Activated CD4-positive, alpha-beta memory T cell treated with anti-CD3 and anti-CD28 coated beads, Interleukin-2, amount 10 ng/mL, durations not matched to agents 7 days and 5 days (primary cell): ENCODE measurements around the gene MCM8. TPM values are rescaled to one million over a fixed set of nuclear protein-coding genes. Genes with fewer than 3 reads are reported as not detected.

ENCODE experiments used
- CTCF ChIA-PET: fragments of 350-600 bp; sonication (Branson Sonifier 250); formaldehyde crosslinking; loops from one replicate; lab custom pipeline; 2021; ENCODE audit warnings: antibody characterized with exemption, inconsistent platforms; lab: Charles Lee
- POLR2A ChIA-PET: fragments of 350-600 bp; sonication (Branson Sonifier 250); formaldehyde crosslinking; loops from one replicate; lab custom pipeline; 2021; ENCODE audit warnings: antibody characterized with exemption; lab: Charles Lee
- DNase-seq: peaks from one replicate; pipeline ENCODE4 v3.0.0-alpha.2; 2020
- H3K27ac Mint-ChIP-seq: one replicate; pipeline ENCODE4 v1.8.0; 2021; ENCODE audit warnings: mild to moderate bottlenecking, mixed read lengths
- H3K27me3 Mint-ChIP-seq: one replicate; pipeline ENCODE4 v1.8.0; 2021; ENCODE audit warnings: mixed read lengths
- H3K36me3 Mint-ChIP-seq: one replicate; pipeline ENCODE4 v1.8.0; 2021; ENCODE audit warnings: low read depth, mixed read lengths
- H3K4me1 Mint-ChIP-seq: one replicate; pipeline ENCODE4 v1.8.0; 2021; ENCODE audit warnings: mixed read lengths
- H3K4me3 Mint-ChIP-seq: one replicate; pipeline ENCODE4 v1.8.0; 2021; ENCODE audit warnings: mild to moderate bottlenecking, mixed read lengths
- H3K9me3 Mint-ChIP-seq: one replicate; pipeline ENCODE4 v1.8.0; 2021; ENCODE audit warnings: mixed read lengths
- total RNA-seq, 2 experiments: library from RNA; stranded (reverse); gene quantifications; one replicate each; pipeline ENCODE4 v1.2.3, GENCODE V29; 2021

The MCM8 gene
- total RNA-seq, 2 experiments from 2014 or later = 33.2 to 34.5 TPM

- Mint-ChIP-seq H3K9me3 (no peaks in the 10 kb centered on the region), H3K36me3 (peaks cover 39% of the 10 kb centered on the region), H3K27me3 (no peaks in the 10 kb centered on the region), H3K4me3 (no peak overlapping the region), H3K27ac (no peak overlapping the region), H3K4me1 (peaks cover under 1% of the 10 kb centered on the region)
- POLR2A ChIA-PET = no interaction called here
- DNase-seq = no peak
- CTCF ChIA-PET = no interaction called here
Measured at GRCh38 chr20:6039766-6040165, 89.3 kb downstream of the MCM8 start.

- Mint-ChIP-seq H3K36me3 (peaks cover 36% of the 10 kb centered on the region), H3K4me1 (peaks cover under 1% of the 10 kb centered on the region), H3K27ac (no peak overlapping the region), H3K27me3 (no peaks in the 10 kb centered on the region), H3K9me3 (no peaks in the 10 kb centered on the region), H3K4me3 (no peak overlapping the region)
- CTCF ChIA-PET = no interaction called here
- POLR2A ChIA-PET = no interaction called here
- DNase-seq = no peak
Measured at GRCh38 chr20:6040540-6040939, 90.1 kb downstream of the MCM8 start.

- Mint-ChIP-seq H3K4me3 (no peak overlapping the region), H3K27me3 (no peaks in the 10 kb centered on the region), H3K27ac (no peak overlapping the region), H3K36me3 (peaks cover 36% of the 10 kb centered on the region), H3K9me3 (no peaks in the 10 kb centered on the region), H3K4me1 (peaks cover 1% of the 10 kb centered on the region)
- CTCF ChIA-PET = no interaction called here
- POLR2A ChIA-PET = no interaction called here
- DNase-seq = no peak
Measured at GRCh38 chr20:6040958-6041807, 90.7 kb downstream of the MCM8 start.

- CTCF ChIA-PET = no interaction called here
- Mint-ChIP-seq H3K36me3 (peaks cover 36% of the 10 kb centered on the region), H3K4me3 (no peak overlapping the region), H3K9me3 (no peaks in the 10 kb centered on the region), H3K4me1 (peaks cover 1% of the 10 kb centered on the region), H3K27me3 (no peaks in the 10 kb centered on the region), H3K27ac (no peak overlapping the region)
- POLR2A ChIA-PET = no interaction called here
- DNase-seq = no peak
Measured at GRCh38 chr20:6041808-6042265, 91.4 kb downstream of the MCM8 start.

- peaks cover 1% of the 10 kb centered on the region for H3K4me1 Mint-ChIP-seq
- ChIA-PET CTCF (interaction anchor here (0.5 kb wide), 1 partner anchor 31 kb away, joined by 3 read pairs; no protein-coding TSS in a partner anchor), POLR2A (no interaction called here)
- no peak overlapping the region for H3K27ac Mint-ChIP-seq
- no peak for DNase-seq
- no peaks in the 10 kb centered on the region for H3K9me3 Mint-ChIP-seq
- H3K4me3 Mint-ChIP-seq = no peak overlapping the region
- H3K36me3 Mint-ChIP-seq = peaks cover 26% of the 10 kb centered on the region
- H3K27me3 Mint-ChIP-seq = peaks cover 2% of the 10 kb centered on the region
Measured at GRCh38 chr20:6044115-6044514, 93.7 kb downstream of the MCM8 start.

- Mint-ChIP-seq H3K27me3 (peaks cover 9% of the 10 kb centered on the region), H3K4me3 (no peak overlapping the region), H3K9me3 (no peaks in the 10 kb centered on the region), H3K4me1 (peaks cover 1% of the 10 kb centered on the region), H3K36me3 (peaks cover 16% of the 10 kb centered on the region), H3K27ac (no peak overlapping the region)
- ChIA-PET POLR2A (no interaction called here), CTCF (no interaction called here)
- no peak for DNase-seq
Measured at GRCh38 chr20:6045566-6045965, 95.1 kb downstream of the MCM8 start.

- Mint-ChIP-seq H3K36me3 (peaks cover 11% of the 10 kb centered on the region), H3K27me3 (peaks cover 16% of the 10 kb centered on the region), H3K4me1 (peaks cover 1% of the 10 kb centered on the region), H3K9me3 (no peaks in the 10 kb centered on the region), H3K4me3 (no peak overlapping the region), H3K27ac (no peak overlapping the region)
- POLR2A ChIA-PET = no interaction called here
- DNase-seq = no peak
- CTCF ChIA-PET = no interaction called here
Measured at GRCh38 chr20:6046432-6046831, 96.0 kb downstream of the MCM8 start.

- peaks cover 6% of the 10 kb centered on the region for H3K4me1 Mint-ChIP-seq
- H3K27ac Mint-ChIP-seq = no peak overlapping the region
- H3K36me3 Mint-ChIP-seq = no peaks in the 10 kb centered on the region
- no peak overlapping the region for H3K4me3 Mint-ChIP-seq
- peaks cover 31% of the 10 kb centered on the region for H3K27me3 Mint-ChIP-seq
- POLR2A ChIA-PET = no interaction called here
- no peaks in the 10 kb centered on the region for H3K9me3 Mint-ChIP-seq
- no peak for DNase-seq
- CTCF ChIA-PET = no interaction called here
Measured at GRCh38 chr20:6048391-6048790, 97.9 kb downstream of the MCM8 start.

Other genes starting within 250 kb of the MCM8 start
- gene SHLD1, start 200.3 kb upstream of the MCM8 start, total RNA-seq = 1 to 10 TPM; 7.9 to 9.4 TPM
- not detected for gene CHGB, start 39.1 kb upstream of the MCM8 start, total RNA-seq
- 10 to 100 TPM; 17.0 to 19.1 TPM for gene TRMT6, start 119 bp upstream of the MCM8 start, total RNA-seq
- 10 to 100 TPM; 25.3 to 27.8 TPM for gene CRLS1, start 55.5 kb downstream of the MCM8 start, total RNA-seq
- not detected for gene LRRN4, start 103.4 kb downstream of the MCM8 start, total RNA-seq
- not detected for gene FERMT1, start 172.4 kb downstream of the MCM8 start, total RNA-seq